HCEC 1CT (cell line): ENCODE results near the gene SLC24A5.

ENCODE experiments used
- DNase-seq: peaks from one replicate; pipeline ENCODE4 v3.0.0-alpha.2; 2017

SLC24A5 gene

GRCh38 chr15:48191574-48192225, 70.9 kb downstream of the SLC24A5 start, which contains the start of gene CTXN2:
TSS of gene CTXN2 (plus strand) at chr15:48191665. CDS start at chr15:48201301, 9,636 bp downstream.
- no peak for DNase-seq
